Body of pancreas (tissue), 4 donors: Measurements from ENCODE around the gene APOBEC3F.

ENCODE experiments used
- CTCF ChIP-seq, 7 experiments: fragments of 450-650 bp in 4 of 7; fragments of 200-600 bp in 3 of 7; sonication (generic) in 3 of 7; IDR thresholded peaks; one replicate each; pipeline ENCODE4 v1.5.1; 2016 to 2019; ENCODE audit warnings: antibody characterized with exemption in 7 of 7
- POLR2A ChIP-seq, 3 donors: fragments of 450-650 bp; IDR thresholded peaks; one replicate each; pipeline ENCODE4 v1.6.1; 2016; ENCODE audit warnings: antibody characterized with exemption in 3 of 3, mild to moderate bottlenecking in 2 of 3

- TF ChIP-seq CTCF (IDR thresholded peaks at IDR 0.05) (no peak), POLR2A (IDR thresholded peaks at IDR 0.05) (no peak)
These were observed 10.0 kb upstream of the APOBEC3F start for GRCh38 chr22:39030705-39031104.
